H9 (cell line): ENCODE data around the gene MISP. TPM values are rescaled to one million over a fixed set of nuclear protein-coding genes. Genes with fewer than 3 reads are reported as not detected.

Experiments
- DNase-seq: peaks from one replicate; pipeline ENCODE4 v3.0.0-alpha.2; 2017
- H2AFZ ChIP-seq: one replicate; pipeline ENCODE4 v1.6.1; 2013; ENCODE audit warnings: mild to moderate bottlenecking, low read length, control low read depth, moderate library complexity
- H2AK5ac ChIP-seq: 2 replicates; pipeline ENCODE4 v1.6.1; 2013; ENCODE audit warnings: low read length, control low read depth, mixed read lengths; ENCODE audit not compliant: insufficient read length
- H2BK120ac ChIP-seq: one replicate; pipeline ENCODE4 v1.6.1; 2013; ENCODE audit warnings: low read depth, mild to moderate bottlenecking, low read length, control low read depth, inconsistent platforms; ENCODE audit not compliant: poor library complexity, severe bottlenecking
- H2BK12ac ChIP-seq: 2 replicates; pipeline ENCODE4 v1.6.1; 2013; ENCODE audit warnings: low read length, control low read depth, mixed read lengths, low read depth; ENCODE audit not compliant: insufficient read length
- H2BK15ac ChIP-seq: 2 replicates; pipeline ENCODE4 v1.6.1; 2013; ENCODE audit warnings: low read depth, low read length, control low read depth
- H2BK20ac ChIP-seq: one replicate; pipeline ENCODE4 v1.6.1; 2013; ENCODE audit warnings: low read depth, mild to moderate bottlenecking, low read length, control low read depth, inconsistent platforms; ENCODE audit not compliant: poor library complexity, severe bottlenecking
- H2BK5ac ChIP-seq: 2 replicates; pipeline ENCODE4 v1.6.1; 2013; ENCODE audit warnings: low read length, control low read depth, mixed read lengths; ENCODE audit not compliant: insufficient read length
- H3K14ac ChIP-seq: 2 replicates; pipeline ENCODE4 v1.6.1; 2013; ENCODE audit warnings: low read length, control low read depth; ENCODE audit not compliant: insufficient read depth
- H3K18ac ChIP-seq: 2 replicates; pipeline ENCODE4 v1.6.1; 2013; ENCODE audit warnings: low read depth, mild to moderate bottlenecking, mixed read lengths, low read length, control low read depth; ENCODE audit not compliant: insufficient read length
- H3K23ac ChIP-seq: 2 replicates; pipeline ENCODE4 v1.6.1; 2013; ENCODE audit warnings: low read length, control low read depth, mixed read lengths, low read depth; ENCODE audit not compliant: insufficient read length
- H3K23me2 ChIP-seq: 2 replicates; pipeline ENCODE4 v1.6.1; 2013; ENCODE audit warnings: low read depth, mild to moderate bottlenecking, mixed read lengths, low read length, control low read depth; ENCODE audit not compliant: insufficient read length, poor library complexity, severe bottlenecking
- H3K27ac ChIP-seq: 2 replicates; pipeline ENCODE4 v1.5.1; 2013; ENCODE audit warnings: low read length, control low read depth, mixed read lengths, low read depth; ENCODE audit not compliant: insufficient read length
- H3K27me3 ChIP-seq: 2 replicates; pipeline ENCODE4 v1.6.1; 2013; ENCODE audit warnings: low read length, control low read depth, inconsistent platforms; ENCODE audit not compliant: insufficient read depth
- H3K4ac ChIP-seq: 2 replicates; pipeline ENCODE4 v1.6.1; 2013; ENCODE audit warnings: low read depth, mild to moderate bottlenecking, control low read depth, inconsistent platforms, low read length, moderate library complexity
- H3K4me1 ChIP-seq: 2 replicates; pipeline ENCODE4 v1.6.1; 2013; ENCODE audit warnings: low read length, control low read depth, inconsistent platforms; ENCODE audit not compliant: insufficient read depth
- H3K4me2 ChIP-seq: 2 replicates; pipeline ENCODE4 v1.6.1; 2013; ENCODE audit warnings: low read length, control low read depth, mixed read lengths; ENCODE audit not compliant: insufficient read length, insufficient read depth
- H3K56ac ChIP-seq: 2 replicates; pipeline ENCODE4 v1.6.1; 2013; ENCODE audit warnings: low read depth, mild to moderate bottlenecking, mixed read lengths, low read length, control low read depth; ENCODE audit not compliant: insufficient read length
- H3K79me1 ChIP-seq: 2 replicates; pipeline ENCODE4 v1.6.1; 2013; ENCODE audit warnings: low read depth, mild to moderate bottlenecking, moderate library complexity, low read length, control low read depth, inconsistent platforms; ENCODE audit not compliant: insufficient read depth, poor library complexity, severe bottlenecking
- H3K79me2 ChIP-seq: 2 replicates; pipeline ENCODE4 v1.6.1; 2013; ENCODE audit warnings: low read length, control low read depth, inconsistent platforms; ENCODE audit not compliant: insufficient read depth
- H3K9ac ChIP-seq: 2 replicates; pipeline ENCODE4 v1.6.1; 2013; ENCODE audit warnings: low read length, control low read depth, mixed read lengths; ENCODE audit not compliant: insufficient read length; ENCODE audit errors: extremely low read depth
- H3K9me3 ChIP-seq: one replicate; pipeline ENCODE4 v1.6.1; 2013; ENCODE audit warnings: low read depth, low read length, inconsistent platforms; ENCODE audit not compliant: control insufficient read depth
- H3T11ph ChIP-seq: one replicate; pipeline ENCODE4 v1.6.1; 2013; ENCODE audit warnings: mild to moderate bottlenecking, low read length, control low read depth, inconsistent platforms
- H4K20me1 ChIP-seq: one replicate; pipeline ENCODE4 v1.6.1; 2013; ENCODE audit not compliant: control insufficient read depth, insufficient read length, insufficient read depth
- H4K5ac ChIP-seq: 2 replicates; pipeline ENCODE4 v1.6.1; 2013; ENCODE audit warnings: low read depth, mild to moderate bottlenecking, mixed read lengths, low read length, control low read depth; ENCODE audit not compliant: insufficient read length
- H4K8ac ChIP-seq: replicated peaks from 2 replicates; pipeline ENCODE4 v1.6.1; 2013; ENCODE audit warnings: low read length, control low read depth, mixed read lengths, low read depth; ENCODE audit not compliant: insufficient read length
- H4K91ac ChIP-seq: 2 replicates; pipeline ENCODE4 v1.6.1; 2013; ENCODE audit warnings: low read depth, mild to moderate bottlenecking, moderate library complexity, mixed read lengths, low read length, control low read depth; ENCODE audit not compliant: insufficient read length
- H3K27ac Mint-ChIP-seq, 3 experiments: 2 replicates in 2 of 3; 3 replicates in 1 of 3; pipeline ENCODE4 v1.8.0; 2020 to 2021; ENCODE audit warnings: mixed read lengths in 3 of 3, mild to moderate bottlenecking in 1 of 3, moderate library complexity in 1 of 3
- H3K27me3 Mint-ChIP-seq: 2 replicates; pipeline ENCODE4 v1.8.0; 2021; ENCODE audit warnings: low read depth, mild to moderate bottlenecking, moderate library complexity, mixed read lengths
- H3K36me3 Mint-ChIP-seq, 3 experiments: 2 replicates in 2 of 3; 3 replicates in 1 of 3; pipeline ENCODE4 v1.8.0; 2020 to 2021; ENCODE audit warnings: low read depth in 3 of 3, mixed read lengths in 3 of 3; ENCODE audit not compliant: insufficient read depth in 1 of 3
- H3K4me1 Mint-ChIP-seq, 2 experiments: 2 replicates each; pipeline ENCODE4 v1.8.0; 2020; ENCODE audit warnings: mixed read lengths in 2 of 2
- H3K4me3 Mint-ChIP-seq, 2 experiments: 2 replicates in 1 of 2; 3 replicates in 1 of 2; pipeline ENCODE4 v1.8.0; 2020 to 2021; ENCODE audit warnings: mild to moderate bottlenecking in 2 of 2, mixed read lengths in 2 of 2, moderate library complexity in 1 of 2
- H3K9me3 Mint-ChIP-seq, 2 experiments: 2 replicates in 1 of 2; 3 replicates in 1 of 2; pipeline ENCODE4 v1.8.0; 2020; ENCODE audit warnings: mild to moderate bottlenecking in 2 of 2, mixed read lengths in 2 of 2, moderate library complexity in 1 of 2
- CTCF ChIP-seq: fragments of 200-600 bp; sonication (generic); conservative IDR thresholded peaks from 3 replicates; pipeline ENCODE4 v1.8.0; 2021; ENCODE audit warnings: antibody characterized with exemption, mild to moderate bottlenecking
- WGBS: extraction: QIAGEN DNeasy Blood & Tissue Kit; methylation state at CpG from one replicate; pipeline ENCODE4 v1.1.7; 2013; ENCODE audit warnings: missing lambda C conversion rate, low lambda C conversion rate, mixed read lengths; ENCODE audit not compliant: insufficient read length; ENCODE audit errors: extremely low coverage; 5-methylcytosine and 5-hydroxymethylcytosine counted together
- total RNA-seq: library from RNA; stranded (reverse); gene quantifications from 2 replicates; pipeline ENCODE4 v1.2.1, GENCODE V29; 2021

The MISP gene
- total RNA-seq, 1 experiment from 2014 or later: 0.44 TPM

DNA sequence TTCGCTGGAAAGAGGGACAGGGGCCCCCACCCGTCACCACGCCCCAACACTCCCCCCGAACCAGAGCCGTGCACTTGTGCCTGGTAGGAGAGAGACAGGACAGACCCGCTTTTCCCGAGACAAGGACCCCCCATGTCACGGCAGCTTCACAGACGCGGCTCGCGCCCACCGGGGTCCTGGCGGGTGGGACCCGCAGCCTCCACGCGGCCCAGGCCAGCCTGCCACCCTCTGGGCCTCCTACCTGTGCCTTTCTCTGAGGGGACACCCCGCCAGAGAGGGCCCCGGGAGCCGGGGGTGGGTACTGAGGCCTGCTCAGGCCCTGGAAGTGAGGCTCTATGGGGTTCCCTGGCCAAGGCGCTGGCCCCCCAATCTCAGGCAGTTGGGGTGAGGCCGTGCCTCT, 4.0 kb upstream of the MISP start:
- H2BK15ac ChIP-seq: no peak overlapping the region
- H3K4me1 Mint-ChIP-seq: 0 out of 4 replicates have a peak, but pooled peaks cover 0 to 3% of the 10 kb centered on the region in 2 experiments
- no peaks in the 10 kb centered on the region for H3K79me2 ChIP-seq

More for the DNA sequence above, 4.0 kb upstream of the MISP start:
- H3K4me3 Mint-ChIP-seq: no peak overlapping the region
- no peak overlapping the region for H2AK5ac ChIP-seq
- no peak overlapping the region for H3K56ac ChIP-seq
- H4K8ac ChIP-seq: no peak overlapping the region
- no peak overlapping the region for H3K14ac ChIP-seq
- H3K27ac Mint-ChIP-seq: no peak overlapping the region
- no peak overlapping the region for H3K4ac ChIP-seq
- H2BK20ac ChIP-seq: no peak overlapping the region
- no peak overlapping the region for H3K18ac ChIP-seq
- H3K36me3 Mint-ChIP-seq: peaks cover 0 to 11% (median 2%) of the 10 kb centered on the region in 3 experiments; a peak in 4 of 7 replicates
- H3K79me1 ChIP-seq: no peaks in the 10 kb centered on the region
- H4K91ac ChIP-seq: no peak overlapping the region
- no peaks in the 10 kb centered on the region for H3K9me3 ChIP-seq
- H4K20me1 ChIP-seq: no peaks in the 10 kb centered on the region
- H3K4me1 ChIP-seq: no peaks in the 10 kb centered on the region
- no peak overlapping the region for H2BK12ac ChIP-seq
- no peak overlapping the region for H3T11ph ChIP-seq
- no peak overlapping the region for H2AFZ ChIP-seq
- H3K27ac ChIP-seq: no peak overlapping the region
- H3K23ac ChIP-seq: no peak overlapping the region
- H4K5ac ChIP-seq: no peak overlapping the region
- no peak overlapping the region for H3K4me2 ChIP-seq
- no peak overlapping the region for H3K9ac ChIP-seq
- no CpG with 5 or more reads among the region's 22 CpGs for whole genome bisulfite sequencing
- no peak overlapping the region for H2BK5ac ChIP-seq
- H2BK120ac ChIP-seq: no peak overlapping the region
- no peaks in the 10 kb centered on the region for H3K27me3 Mint-ChIP-seq
- TF ChIP-seq CTCF: no peak
- H3K27me3 ChIP-seq: no peaks in the 10 kb centered on the region
- peaks cover 12 to 16% of the 10 kb centered on the region in 2 experiments; a peak in 4 of 5 replicates for H3K9me3 Mint-ChIP-seq
- no peaks in the 10 kb centered on the region for H3K23me2 ChIP-seq
- no peak for DNase-seq
